ENCODE data around the gene MYCN.

DNA sequence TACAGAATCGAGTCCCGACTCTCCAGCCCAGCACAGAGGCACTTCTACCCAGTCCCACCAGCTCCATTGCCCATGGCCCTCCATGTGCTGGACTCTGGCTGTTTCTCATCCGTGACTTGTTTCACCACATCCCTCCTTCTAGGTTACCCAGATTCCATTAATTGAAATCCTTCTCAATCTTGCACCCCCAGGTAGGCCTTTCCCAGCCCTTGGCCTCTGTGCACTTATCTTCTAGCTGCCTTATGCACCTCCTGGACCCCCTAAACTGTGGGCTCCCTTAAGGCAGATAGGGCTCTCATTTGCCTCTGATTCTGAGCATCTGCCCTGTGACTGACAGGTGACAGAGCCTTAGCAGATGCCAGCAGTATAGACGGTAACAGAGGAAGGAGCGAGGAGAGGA, 9.2 kb downstream of the MYCN start:
- TF ChIP-seq, protein P1, sequence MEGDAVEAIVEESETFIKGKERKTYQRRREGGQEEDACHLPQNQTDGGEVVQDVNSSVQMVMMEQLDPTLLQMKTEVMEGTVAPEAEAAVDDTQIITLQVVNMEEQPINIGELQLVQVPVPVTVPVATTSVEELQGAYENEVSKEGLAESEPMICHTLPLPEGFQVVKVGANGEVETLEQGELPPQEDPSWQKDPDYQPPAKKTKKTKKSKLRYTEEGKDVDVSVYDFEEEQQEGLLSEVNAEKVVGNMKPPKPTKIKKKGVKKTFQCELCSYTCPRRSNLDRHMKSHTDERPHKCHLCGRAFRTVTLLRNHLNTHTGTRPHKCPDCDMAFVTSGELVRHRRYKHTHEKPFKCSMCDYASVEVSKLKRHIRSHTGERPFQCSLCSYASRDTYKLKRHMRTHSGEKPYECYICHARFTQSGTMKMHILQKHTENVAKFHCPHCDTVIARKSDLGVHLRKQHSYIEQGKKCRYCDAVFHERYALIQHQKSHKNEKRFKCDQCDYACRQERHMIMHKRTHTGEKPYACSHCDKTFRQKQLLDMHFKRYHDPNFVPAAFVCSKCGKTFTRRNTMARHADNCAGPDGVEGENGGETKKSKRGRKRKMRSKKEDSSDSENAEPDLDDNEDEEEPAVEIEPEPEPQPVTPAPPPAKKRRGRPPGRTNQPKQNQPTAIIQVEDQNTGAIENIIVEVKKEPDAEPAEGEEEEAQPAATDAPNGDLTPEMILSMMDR (IDR thresholded peaks at IDR 0.05; ENCODE audit: extremely low read depth in 1 of 2, insufficient read depth in 1 of 2, low read depth in 1 of 2, low read length in 2 of 2), result no peak
- TF ChIP-seq, protein P2, sequence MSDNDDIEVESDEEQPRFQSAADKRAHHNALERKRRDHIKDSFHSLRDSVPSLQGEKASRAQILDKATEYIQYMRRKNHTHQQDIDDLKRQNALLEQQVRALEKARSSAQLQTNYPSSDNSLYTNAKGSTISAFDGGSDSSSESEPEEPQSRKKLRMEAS (IDR thresholded peaks at IDR 0.05; ENCODE audit: insufficient read depth, insufficient read length), result no peak
- TF ChIP-seq EZH2 (IDR thresholded peaks at IDR 0.05; ENCODE audit: borderline replicate concordance, low read depth, low read length, severe bottlenecking), result no peak

Measured in endothelial cell of umbilical vein (primary cell).